Activated CD8-positive, alpha-beta memory T cell treated with anti-CD3 and anti-CD28 coated beads, Interleukin-2, amount 50 U/mL, for 1 hour (primary cell): ENCODE measurements around the gene TMEM130.

Experiments
- DNase-seq: peaks from one replicate; pipeline ENCODE4 v3.0.0-alpha.2; 2020; ENCODE audit errors: extremely low read depth

The TMEM130 gene, protein sequence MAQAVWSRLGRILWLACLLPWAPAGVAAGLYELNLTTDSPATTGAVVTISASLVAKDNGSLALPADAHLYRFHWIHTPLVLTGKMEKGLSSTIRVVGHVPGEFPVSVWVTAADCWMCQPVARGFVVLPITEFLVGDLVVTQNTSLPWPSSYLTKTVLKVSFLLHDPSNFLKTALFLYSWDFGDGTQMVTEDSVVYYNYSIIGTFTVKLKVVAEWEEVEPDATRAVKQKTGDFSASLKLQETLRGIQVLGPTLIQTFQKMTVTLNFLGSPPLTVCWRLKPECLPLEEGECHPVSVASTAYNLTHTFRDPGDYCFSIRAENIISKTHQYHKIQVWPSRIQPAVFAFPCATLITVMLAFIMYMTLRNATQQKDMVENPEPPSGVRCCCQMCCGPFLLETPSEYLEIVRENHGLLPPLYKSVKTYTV

DNA sequence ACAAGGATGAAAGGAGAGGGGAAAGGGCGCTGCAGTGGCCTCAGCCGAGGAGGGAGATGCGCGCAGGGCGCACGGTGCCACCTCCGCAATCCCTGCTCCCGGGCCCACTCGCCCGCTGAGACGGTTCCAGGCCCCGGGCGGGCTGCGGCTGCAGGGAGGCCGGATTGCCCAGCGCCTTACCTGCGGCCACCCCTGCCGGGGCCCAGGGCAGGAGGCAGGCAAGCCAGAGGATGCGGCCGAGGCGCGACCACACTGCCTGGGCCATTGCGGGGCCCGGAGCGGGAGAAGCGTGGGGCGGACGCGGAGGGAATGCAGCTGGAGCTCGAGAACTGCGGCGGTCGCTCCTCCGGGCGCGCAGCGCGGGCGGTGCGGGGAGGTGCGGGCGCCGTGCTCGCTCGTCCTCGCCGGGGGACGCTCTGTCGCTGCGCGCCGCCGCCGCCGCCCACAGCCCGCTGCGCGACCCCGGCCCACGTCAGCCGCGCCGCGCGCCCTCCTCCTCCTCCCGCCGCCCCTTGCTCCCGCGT lies at the start of gene TMEM130:
TSS of gene TMEM130 (minus strand) at position 418 of the 524 bp plus-strand sequence. CDS start at position 265, 153 bp downstream.
- DNase-seq: no peak

DNA sequence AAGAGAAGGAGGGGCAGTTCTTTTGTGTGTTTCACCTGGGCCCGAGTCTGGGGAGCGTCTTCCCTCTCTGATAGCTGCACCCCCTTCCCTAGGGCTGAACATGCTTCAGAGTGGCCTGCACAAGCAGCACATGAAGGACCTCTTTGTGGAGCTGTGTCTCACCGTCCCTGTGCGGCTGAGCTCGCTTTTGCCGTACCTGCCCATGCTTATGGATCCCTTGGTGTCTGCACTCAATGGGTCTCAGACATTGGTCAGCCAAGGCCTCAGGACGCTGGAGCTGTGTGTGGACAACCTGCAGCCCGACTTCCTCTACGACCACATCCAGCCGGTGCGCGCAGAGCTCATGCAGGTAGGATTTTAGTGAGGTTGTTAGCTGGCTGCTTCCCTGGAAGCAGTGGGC lies 47.5 kb upstream of the TMEM130 start:
- DNase-seq: no peak

GRCh38 chr7:98913612-98914011 lies 43.8 kb upstream of the TMEM130 start:
- no peak for DNase-seq

- DNase-seq: no peak
Observed at GRCh38 chr7:98913026-98913425, 43.2 kb upstream of the TMEM130 start.

- no peak for DNase-seq
Observed at GRCh38 chr7:98911916-98912315, 42.1 kb upstream of the TMEM130 start.

- no peak for DNase-seq
Observed at GRCh38 chr7:98910427-98910826, 40.6 kb upstream of the TMEM130 start.

DNA sequence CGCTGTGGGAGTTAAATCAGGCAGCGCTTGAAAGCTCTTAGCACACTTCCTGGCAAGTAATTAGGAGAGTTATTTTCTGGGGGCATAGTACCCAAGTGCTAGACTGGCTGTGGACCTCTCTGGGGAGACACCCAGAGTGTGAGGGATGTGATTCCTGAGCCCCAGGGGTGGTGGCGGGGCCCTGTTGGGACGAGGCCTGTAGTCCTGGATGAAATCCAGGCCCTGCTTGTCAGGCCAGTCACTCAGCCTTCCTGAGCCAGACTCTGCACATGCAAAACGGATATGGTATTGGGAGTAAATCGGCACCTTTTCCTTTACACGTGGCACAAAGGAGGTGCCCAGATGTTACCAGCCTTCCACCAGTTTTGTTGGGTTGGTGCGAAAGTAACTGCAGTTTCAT lies 39.7 kb upstream of the TMEM130 start:
- DNase-seq: no peak

GRCh38 chr7:98908585-98908984 lies 38.8 kb upstream of the TMEM130 start:
- DNase-seq: no peak

DNA sequence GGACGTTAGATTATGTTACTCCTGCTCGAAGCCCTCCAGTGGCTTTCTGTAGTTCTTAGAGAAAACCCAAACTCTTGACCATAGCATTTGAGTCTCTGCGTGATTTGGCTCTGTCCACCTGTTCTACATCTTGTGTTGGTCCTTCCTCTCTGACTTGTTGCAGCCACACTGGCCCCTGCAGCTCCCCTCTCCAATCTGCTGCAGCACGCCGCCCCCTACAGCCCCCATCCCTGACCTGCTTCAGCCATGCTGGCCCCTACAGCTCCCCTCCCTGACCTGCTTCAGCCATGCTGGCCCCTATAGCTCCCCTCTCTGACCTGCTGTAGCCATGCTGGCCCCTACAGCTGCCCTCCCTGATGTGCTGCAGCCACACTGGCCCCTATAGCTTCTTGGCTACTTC lies 37.8 kb upstream of the TMEM130 start:
- no peak for DNase-seq

DNA sequence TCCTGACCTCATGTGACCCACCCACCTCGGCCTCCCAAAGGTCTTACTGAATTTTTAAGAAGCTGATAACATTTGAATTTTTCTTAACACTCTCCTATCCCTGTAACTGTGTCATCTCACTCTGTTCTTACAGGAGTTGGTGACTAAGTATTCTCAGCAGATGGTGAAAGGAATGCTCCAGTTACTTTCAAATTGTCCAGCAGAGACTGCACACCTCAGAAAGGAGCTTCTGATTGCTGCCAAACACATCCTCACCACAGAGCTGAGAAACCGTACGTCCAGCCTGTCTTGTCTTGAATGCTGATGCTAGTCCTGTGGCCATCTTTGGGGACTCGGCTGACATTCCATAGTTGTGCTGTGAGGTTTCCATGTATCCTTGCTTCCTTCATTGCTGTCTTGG lies 33.4 kb upstream of the TMEM130 start:
- no peak for DNase-seq

GRCh38 chr7:98902523-98902922 lies 32.7 kb upstream of the TMEM130 start:
- DNase-seq: no peak

DNA sequence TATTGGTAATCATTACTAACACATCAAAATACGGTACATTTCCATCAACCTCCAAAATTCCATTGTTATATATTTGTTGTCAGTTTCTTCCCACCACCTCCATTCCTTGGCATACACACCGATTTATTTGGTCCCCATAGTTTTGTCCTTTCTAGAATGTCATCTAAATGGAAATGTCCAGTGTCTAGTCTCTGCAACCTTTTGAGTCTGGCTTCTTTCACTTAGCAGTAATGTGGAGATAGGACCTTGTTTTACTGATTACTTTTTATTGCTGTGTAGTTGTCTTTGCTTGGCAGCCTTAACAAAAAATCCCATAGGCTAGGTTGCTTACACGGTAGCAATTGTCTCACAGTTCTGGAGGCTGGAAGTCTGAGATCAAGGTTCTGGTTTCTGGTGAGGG lies 31.0 kb upstream of the TMEM130 start:
- no peak for DNase-seq

GRCh38 chr7:98899816-98900215 lies 30.0 kb upstream of the TMEM130 start:
- no peak for DNase-seq

DNA sequence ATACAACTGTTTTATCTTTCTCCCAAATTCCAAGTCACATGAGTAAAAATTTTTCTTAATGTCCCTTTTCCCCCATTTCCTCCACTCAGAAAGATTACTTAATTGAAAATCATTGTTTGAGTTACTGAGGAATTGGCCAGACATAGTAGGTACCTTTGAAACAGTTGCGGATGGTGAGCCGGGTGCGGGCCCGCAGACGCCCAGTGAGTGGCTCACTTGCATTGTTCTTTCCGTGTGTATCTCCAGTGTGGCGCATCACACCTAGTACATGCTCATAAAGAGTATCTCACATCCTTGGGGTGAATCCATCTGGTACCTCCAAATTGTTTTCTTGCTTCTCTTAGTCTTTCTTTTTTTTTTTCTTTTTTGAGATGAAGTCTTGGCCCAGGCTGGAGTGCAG lies 22.8 kb upstream of the TMEM130 start:
- DNase-seq: no peak

- DNase-seq: no peak
Observed at GRCh38 chr7:98887038-98887437, 17.2 kb upstream of the TMEM130 start.

- DNase-seq: no peak
Observed at GRCh38 chr7:98884416-98884815, 14.6 kb upstream of the TMEM130 start.

GRCh38 chr7:98881561-98882315 lies 11.9 kb upstream of the TMEM130 start:
- DNase-seq: no peak

DNA sequence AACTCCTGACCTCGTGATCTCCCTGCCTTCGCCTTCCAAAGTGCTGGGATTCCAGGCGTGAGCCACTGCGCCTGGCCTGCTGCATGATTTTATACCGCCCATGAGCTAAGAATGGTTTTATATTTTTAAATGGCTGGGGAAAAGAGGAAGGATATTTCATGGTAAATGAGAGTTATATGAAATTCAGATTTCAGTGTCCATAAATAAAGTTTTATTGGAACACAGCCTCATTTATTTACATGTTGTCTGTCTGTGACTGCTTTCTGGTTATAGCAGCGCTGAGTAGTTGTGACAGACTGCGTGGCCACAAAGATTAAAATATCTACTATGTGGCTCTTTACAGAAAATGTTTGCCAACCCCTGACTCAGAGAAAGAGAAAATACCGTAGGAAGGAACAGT lies 10.7 kb upstream of the TMEM130 start:
- DNase-seq: no peak

DNA sequence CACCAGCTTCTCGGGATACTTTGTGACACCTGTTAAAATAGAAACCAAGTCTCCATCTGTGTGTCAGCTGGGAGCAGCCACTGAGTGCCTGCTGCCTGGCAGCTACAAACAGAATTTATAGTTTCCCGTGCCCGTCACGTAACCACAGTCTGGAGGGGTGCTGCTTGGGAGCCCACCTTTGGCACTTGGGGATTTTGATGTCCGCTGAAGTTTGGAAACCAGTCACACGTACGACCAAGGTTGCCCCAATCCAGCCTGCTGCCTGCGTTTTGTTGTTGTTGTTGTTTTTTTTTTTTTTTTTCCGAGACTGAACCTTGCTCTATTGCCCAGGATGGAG lies 10.1 kb upstream of the TMEM130 start:
- DNase-seq: no peak

DNA sequence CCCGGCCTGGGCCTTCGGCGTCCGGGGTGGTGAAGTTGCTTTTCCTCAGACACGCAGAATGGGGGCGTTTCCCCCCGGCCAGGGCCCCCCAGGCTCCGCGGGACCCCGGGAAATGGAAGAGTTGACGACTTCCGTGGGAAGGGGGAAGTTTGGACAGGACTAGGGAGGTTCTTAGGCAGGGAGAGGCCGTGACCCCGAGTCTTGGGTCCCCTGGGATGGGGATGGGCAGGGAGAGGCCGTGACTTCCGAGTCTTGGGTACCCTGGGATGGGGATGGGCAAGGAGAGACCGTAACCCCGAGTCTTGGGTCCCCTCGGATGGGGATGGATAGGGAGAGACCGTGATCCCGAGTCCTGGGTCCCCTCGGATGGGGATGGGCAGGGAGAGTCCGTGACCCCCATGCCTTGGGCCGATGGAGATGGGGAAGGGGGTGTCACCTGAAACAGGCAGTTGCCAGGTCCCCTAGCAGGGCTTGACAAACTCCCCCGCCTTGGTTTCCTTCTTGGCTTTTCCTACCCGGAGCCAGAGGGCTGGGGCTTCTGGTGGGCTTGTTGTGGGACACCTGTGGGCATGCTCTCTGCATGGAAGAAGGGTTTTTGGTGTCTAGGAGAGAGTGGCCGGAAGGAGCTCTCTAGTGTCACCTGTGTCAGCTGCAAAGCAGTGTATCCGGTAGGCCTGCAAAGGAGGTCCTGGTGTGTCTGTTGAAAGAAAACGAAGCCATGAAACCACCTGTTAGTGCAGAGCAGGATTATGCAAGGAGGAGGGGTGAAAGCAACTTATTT lies 9.6 kb upstream of the TMEM130 start:
- DNase-seq: peak; percentile 36

DNA sequence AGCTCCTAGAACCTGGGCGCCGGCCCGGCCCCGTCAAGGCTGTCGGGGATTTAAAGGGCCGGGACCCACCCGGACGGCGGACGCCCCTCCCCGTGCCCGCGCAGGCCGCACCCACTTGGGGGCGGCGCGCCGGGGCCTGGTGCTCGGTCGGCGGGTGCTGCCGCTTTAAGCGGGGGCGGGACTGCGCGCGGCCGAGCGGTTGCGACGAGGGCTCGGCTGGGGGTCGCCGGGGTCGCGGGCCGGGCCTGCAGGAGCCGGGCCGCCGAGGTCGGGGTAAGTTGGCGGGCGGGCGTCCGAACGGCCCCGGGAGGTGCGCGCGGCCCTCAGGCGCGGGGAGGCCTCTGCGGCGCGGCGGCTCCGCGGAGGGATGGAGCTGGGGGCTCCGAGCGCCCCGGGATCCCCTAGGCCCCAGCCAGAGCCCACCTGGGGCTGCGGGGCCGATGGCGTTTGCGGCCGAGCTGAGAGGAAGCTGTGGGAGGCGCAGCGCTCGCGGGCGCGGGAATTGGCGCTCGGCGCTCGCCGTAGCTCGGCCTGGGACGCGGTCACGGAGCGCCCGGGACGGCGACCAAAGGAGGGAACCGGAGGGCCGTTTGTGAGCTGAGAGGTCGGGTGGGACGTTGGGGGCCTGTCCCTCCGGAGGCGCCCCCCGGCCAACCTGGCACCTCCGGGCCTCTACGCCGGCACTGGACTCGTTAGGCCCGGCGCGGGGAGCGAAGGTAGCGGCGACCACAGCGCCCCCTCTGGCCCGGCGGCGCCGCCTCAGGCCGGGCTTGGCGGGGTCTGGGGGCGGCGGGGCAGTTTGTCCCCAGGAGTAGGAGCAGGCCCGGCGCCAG lies 8.8 kb upstream of the TMEM130 start, which contains the start of gene TRRAP:
TSS of gene TRRAP (plus strand) at position 168 of the 833 bp plus-strand sequence. CDS start 2,619 bp downstream, outside the sequence.
- no peak for DNase-seq
